OCI-LY7 (cell line): ENCODE results near the gene LRIG2. TPM values are rescaled to one million over a fixed set of nuclear protein-coding genes. Genes with fewer than 3 reads are reported as not detected.

Experiments used
- BruUV-seq: library from RNA; stranded (reverse); fragments of 400-500 nt; replicated peaks from 2 replicates; lab custom pipeline; 2021; lab: Mats Ljungman, UMichigan
- CTCF ChIA-PET: fragments of 300-600 bp; sonication (Branson Sonifier 250); formaldehyde crosslinking; loops from one replicate; lab custom pipeline; 2022; ENCODE audit warnings: antibody characterized with exemption; ENCODE audit not compliant: unreplicated experiment; lab: Charles Lee
- POLR2A ChIA-PET: fragments of 300-600 bp; sonication (Branson Sonifier 250); formaldehyde crosslinking; loops from one replicate; lab custom pipeline; 2022; ENCODE audit warnings: antibody characterized with exemption; lab: Charles Lee
- DNase-seq: peaks from one replicate; pipeline ENCODE4 v3.0.0-alpha.2; 2015; ENCODE audit warnings: low spot score
- H2AFZ ChIP-seq: fragments of 200-600 bp; sonication (generic), shearing (Covaris generic); 2 replicates; pipeline ENCODE4 v1.6.1; 2014; ENCODE audit warnings: mild to moderate bottlenecking, antibody characterized with exemption, low read length, moderate library complexity
- H3K27ac ChIP-seq: fragments of 200-600 bp; sonication (generic); 2 replicates; pipeline ENCODE4 v1.5.1; 2014; ENCODE audit warnings: mixed run types, low read depth, mild to moderate bottlenecking, moderate library complexity, low read length, inconsistent platforms; ENCODE audit not compliant: poor library complexity, severe bottlenecking
- H3K36me3 ChIP-seq: fragments of 200-600 bp; sonication (generic); 2 replicates; pipeline ENCODE4 v1.6.1; 2014; ENCODE audit warnings: mild to moderate bottlenecking, antibody characterized with exemption, low read length, moderate library complexity, mixed read lengths; ENCODE audit not compliant: insufficient read depth
- H3K4me1 ChIP-seq: fragments of 200-600 bp; sonication (generic); 2 replicates; pipeline ENCODE4 v1.5.1; 2014; ENCODE audit warnings: mild to moderate bottlenecking, low read length; ENCODE audit not compliant: insufficient read depth, poor library complexity, severe bottlenecking
- H3K4me2 ChIP-seq: fragments of 200-600 bp; sonication (generic); 2 replicates; pipeline ENCODE4 v1.6.1; 2014; ENCODE audit warnings: mild to moderate bottlenecking, low read length
- H3K4me3 ChIP-seq: fragments of 200-600 bp; sonication (generic); 2 replicates; pipeline ENCODE4 v1.5.1; 2014; ENCODE audit warnings: mild to moderate bottlenecking, low read depth, low read length; ENCODE audit not compliant: poor library complexity, severe bottlenecking
- H3K79me2 ChIP-seq: fragments of 200-600 bp; sonication (generic); 2 replicates; pipeline ENCODE4 v1.6.1; 2016; ENCODE audit warnings: low read depth, mild to moderate bottlenecking, low read length, moderate library complexity, mixed read lengths; ENCODE audit not compliant: insufficient read depth
- H3K9me2 ChIP-seq: fragments of 200-600 bp; sonication (generic); 2 replicates; pipeline ENCODE4 v1.6.1; 2016; ENCODE audit warnings: mild to moderate bottlenecking, low read length, mixed read lengths; ENCODE audit not compliant: insufficient read depth
- H3K9me3 ChIP-seq: fragments of 200-600 bp; sonication (generic); 2 replicates; pipeline ENCODE4 v1.6.1; 2014; ENCODE audit warnings: mild to moderate bottlenecking, mixed run types, low read length, mixed read lengths
- H4K20me1 ChIP-seq: fragments of 200-600 bp; sonication (generic); 2 replicates; pipeline ENCODE4 v1.6.1; 2014; ENCODE audit warnings: mild to moderate bottlenecking, antibody characterized with exemption, low read length, moderate library complexity, mixed read lengths; ENCODE audit not compliant: insufficient read depth
- EZH2phosphoT487 ChIP-seq: fragments of 200-600 bp; sonication (generic); IDR thresholded peaks from 2 replicates; pipeline ENCODE4 v1.6.1; 2018; ENCODE audit warnings: low read depth, borderline replicate concordance, mild to moderate bottlenecking, mixed run types, antibody characterized with exemption, low read length, moderate library complexity, mixed read lengths
- intact Hi-C: fragments of 100-400 bp; cut with micrococcal nuclease; formaldehyde crosslinking; loops from one replicate; pipeline ENCODE4 v1.10.0; 2022; ENCODE audit not compliant: unreplicated experiment
- total RNA-seq, 2 experiments: library from RNA; depleted of rRNA in 1 of 2; stranded (reverse); fragments of >200 nt in 1 of 2; shearing (Covaris generic) in 1 of 2; gene quantifications; 2 replicates each; pipeline ENCODE4 v1.2.3, GENCODE V29; 2014 to 2022
- TF ChIP-seq, protein P1 (sequence below): fragments of 200-600 bp; sonication (generic); conservative IDR thresholded peaks from 2 replicates; pipeline ENCODE4 v1.5.1; 2014; ENCODE audit warnings: mild to moderate bottlenecking, antibody characterized with exemption, low read length, moderate library complexity, mixed read lengths

Gene LRIG2
- total RNA-seq, 2 experiments from 2014 or later = 11.6 to 16.7 TPM

- ChIA-PET CTCF (no interaction called here), POLR2A (interaction anchor here (0.7 kb wide), 1 partner anchor 8 kb away, joined by 3 read pairs; no protein-coding TSS in a partner anchor)
- H3K36me3 ChIP-seq = peaks cover 8% of the 10 kb centered on the region; the same call in 1 of the 2 replicates
- BruUV-seq = no TSS peak
- no peak overlapping the region for H3K27ac ChIP-seq
- no peaks in the 10 kb centered on the region for H3K4me1 ChIP-seq
- H3K4me2 ChIP-seq = no peak overlapping the region
- no peaks in the 10 kb centered on the region for H3K9me2 ChIP-seq
- H2AFZ ChIP-seq = no peak overlapping the region
- H3K9me3 ChIP-seq = no peaks in the 10 kb centered on the region
- intact Hi-C loops = no loop called here
- H3K4me3 ChIP-seq = no peak overlapping the region
- no peak for TF ChIP-seq EZH2phosphoT487
- TF ChIP-seq, protein P1, sequence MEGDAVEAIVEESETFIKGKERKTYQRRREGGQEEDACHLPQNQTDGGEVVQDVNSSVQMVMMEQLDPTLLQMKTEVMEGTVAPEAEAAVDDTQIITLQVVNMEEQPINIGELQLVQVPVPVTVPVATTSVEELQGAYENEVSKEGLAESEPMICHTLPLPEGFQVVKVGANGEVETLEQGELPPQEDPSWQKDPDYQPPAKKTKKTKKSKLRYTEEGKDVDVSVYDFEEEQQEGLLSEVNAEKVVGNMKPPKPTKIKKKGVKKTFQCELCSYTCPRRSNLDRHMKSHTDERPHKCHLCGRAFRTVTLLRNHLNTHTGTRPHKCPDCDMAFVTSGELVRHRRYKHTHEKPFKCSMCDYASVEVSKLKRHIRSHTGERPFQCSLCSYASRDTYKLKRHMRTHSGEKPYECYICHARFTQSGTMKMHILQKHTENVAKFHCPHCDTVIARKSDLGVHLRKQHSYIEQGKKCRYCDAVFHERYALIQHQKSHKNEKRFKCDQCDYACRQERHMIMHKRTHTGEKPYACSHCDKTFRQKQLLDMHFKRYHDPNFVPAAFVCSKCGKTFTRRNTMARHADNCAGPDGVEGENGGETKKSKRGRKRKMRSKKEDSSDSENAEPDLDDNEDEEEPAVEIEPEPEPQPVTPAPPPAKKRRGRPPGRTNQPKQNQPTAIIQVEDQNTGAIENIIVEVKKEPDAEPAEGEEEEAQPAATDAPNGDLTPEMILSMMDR = no peak
- no peaks in the 10 kb centered on the region; the same call in 1 of the 2 replicates for H4K20me1 ChIP-seq
- H3K79me2 ChIP-seq = no peaks in the 10 kb centered on the region
- no peak for DNase-seq
Measured at GRCh38 chr1:113133038-113133437, 60.0 kb downstream of the LRIG2 start.

DNA sequence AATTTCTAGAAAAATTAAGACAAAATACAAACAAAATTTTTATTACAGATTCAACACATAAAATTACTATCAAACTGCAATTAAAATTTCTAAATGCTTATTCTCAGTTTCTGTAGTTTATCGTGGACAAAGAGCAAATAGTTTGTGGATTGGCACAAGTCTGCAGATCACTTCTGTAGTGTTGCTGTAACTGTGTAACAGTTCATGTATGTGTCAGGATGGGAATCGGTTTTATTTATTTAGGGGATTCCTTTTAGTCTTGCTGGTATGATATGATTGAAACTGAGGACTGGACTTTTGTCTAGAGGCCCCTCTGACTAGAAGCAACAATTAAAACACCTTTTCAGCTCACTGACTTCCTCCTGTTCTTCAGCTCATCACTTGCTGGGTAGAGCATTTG is 60.8 kb downstream of the LRIG2 start:
- H3K4me2 ChIP-seq = no peak overlapping the region
- no peaks in the 10 kb centered on the region for H3K4me1 ChIP-seq
- no peak overlapping the region for H2AFZ ChIP-seq
- H4K20me1 ChIP-seq = no peaks in the 10 kb centered on the region; the same call in 1 of the 2 replicates
- H3K36me3 ChIP-seq = peaks cover 1% of the 10 kb centered on the region; the same call in 1 of the 2 replicates
- TF ChIP-seq, protein P1 = no peak
- TF ChIP-seq EZH2phosphoT487 = no peak
- H3K9me2 ChIP-seq = no peaks in the 10 kb centered on the region
- CTCF ChIA-PET = no interaction called here
- no peak for DNase-seq
- no peaks in the 10 kb centered on the region for H3K79me2 ChIP-seq
- intact Hi-C loops = no loop called here
- H3K4me3 ChIP-seq = no peak overlapping the region
- no TSS peak for BruUV-seq
- no peak overlapping the region for H3K27ac ChIP-seq
- H3K9me3 ChIP-seq = no peaks in the 10 kb centered on the region
- POLR2A ChIA-PET = interaction anchor here (0.7 kb wide), 2 partner anchors 8 to 850 kb away, joined by 3 read pairs; no protein-coding TSS in a partner anchor

GRCh38 chr1:113135460-113135859 is 62.5 kb downstream of the LRIG2 start:
- Histone ChIP-seq H3K4me1 (no peaks in the 10 kb centered on the region), H3K79me2 (no peaks in the 10 kb centered on the region), H3K36me3 (no peaks in the 10 kb centered on the region), H3K9me3 (no peaks in the 10 kb centered on the region), H4K20me1 (no peaks in the 10 kb centered on the region; the same call in 1 of the 2 replicates), H3K4me2 (no peak overlapping the region), H3K9me2 (no peaks in the 10 kb centered on the region), H3K27ac (no peak overlapping the region), H2AFZ (no peak overlapping the region), H3K4me3 (no peak overlapping the region)
- ChIA-PET POLR2A (interaction anchor here (0.9 kb wide), 1 partner anchor 544 kb away, joined by 3 read pairs; no protein-coding TSS in a partner anchor), CTCF (no interaction called here)
- BruUV-seq = no TSS peak
- no peak for DNase-seq
- intact Hi-C loops = no loop called here
- TF ChIP-seq EZH2phosphoT487 = no peak
- TF ChIP-seq, protein P1 = no peak
